Effector memory CD8-positive, alpha-beta T cell (primary cell): ENCODE measurements around the gene C6.
"Not testable (repeated sequence)": the region's sequence is repeated elsewhere in the genome, so short reads cannot be mapped to it uniquely, and the experiment has no call there.

ENCODE experiments used
- ATAC-seq: fragments of 150-1000 bp; cut with Tn5 transposase; replicated peaks from 2 replicates; pipeline ENCODE4 v1.10.0; 2021; ENCODE audit warnings: mild to moderate bottlenecking, moderate library complexity
- DNase-seq, 3 experiments: peaks; one replicate each; pipeline ENCODE4 v3.0.0; 2021
- H3K27ac Mint-ChIP-seq, 2 donors: one replicate each; pipeline ENCODE4 v1.8.0; 2022; ENCODE audit warnings: mild to moderate bottlenecking in 2 of 2, mixed read lengths in 2 of 2, moderate library complexity in 2 of 2
- H3K27me3 Mint-ChIP-seq, 2 donors: one replicate each; pipeline ENCODE4 v1.8.0; 2022; ENCODE audit warnings: mixed read lengths in 2 of 2
- H3K36me3 Mint-ChIP-seq: one replicate; pipeline ENCODE4 v1.8.0; 2022; ENCODE audit warnings: mild to moderate bottlenecking, moderate library complexity, mixed read lengths; ENCODE audit not compliant: insufficient read depth
- H3K4me1 Mint-ChIP-seq, 2 donors: one replicate each; pipeline ENCODE4 v1.8.0; 2022; ENCODE audit warnings: low read depth in 2 of 2, mixed read lengths in 2 of 2
- H3K4me3 Mint-ChIP-seq, 2 donors: one replicate each; pipeline ENCODE4 v1.8.0; 2022; ENCODE audit warnings: mild to moderate bottlenecking in 2 of 2, mixed read lengths in 2 of 2, moderate library complexity in 2 of 2
- H3K9me3 Mint-ChIP-seq, 2 donors: one replicate each; pipeline ENCODE4 v1.8.0; 2022; ENCODE audit warnings: mixed read lengths in 2 of 2
- total RNA-seq, 9 experiments: gene quantifications; one replicate each; lab custom pipeline; 2026; lab: John Stamatoyannopoulos, UW

C6 gene
- total RNA-seq = 0 to 0.06 (median 0) reads per million in 9 experiments

DNA sequence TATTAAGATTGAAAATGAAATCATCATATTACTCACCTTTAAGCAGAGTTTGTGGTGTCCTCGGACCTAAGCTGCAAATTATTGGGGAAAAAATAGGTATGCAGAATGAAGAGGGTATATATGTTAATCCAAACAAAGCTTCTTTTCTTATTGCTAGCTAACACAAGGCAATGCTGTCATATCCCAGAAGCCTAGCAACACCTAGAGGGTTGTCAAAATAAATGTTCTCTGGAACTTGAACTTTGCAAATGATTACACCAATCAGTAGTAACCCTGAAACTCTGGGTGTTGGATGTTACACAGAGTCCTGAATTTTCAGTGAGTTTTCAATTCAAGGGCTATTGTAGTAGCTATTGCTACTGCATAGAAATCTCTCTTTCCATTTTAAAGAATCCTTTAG, at the start of gene C6:
Gene C6 (minus strand): TSS at position 193 of the 400 bp plus-strand sequence. CDS start 10,302 bp downstream, outside the sequence.
- DNase-seq = no peak
- Mint-ChIP-seq H3K4me1 (no peaks in the 10 kb centered on the region), H3K4me3 (no peak within 1 kb of the TSS), H3K27me3 (no peaks in the 10 kb centered on the region), H3K27ac (no peak within 1 kb of the TSS), H3K9me3 (peaks cover 0 to 11% of the 10 kb centered on the region in 2 donors), H3K36me3 (no peaks in the 10 kb centered on the region)
- ATAC-seq = no peak

- Mint-ChIP-seq H3K36me3 (no peaks in the 10 kb centered on the region), H3K4me3 (no peak overlapping the region), H3K27ac (no peak overlapping the region), H3K9me3 (peaks cover 3 to 6% of the 10 kb centered on the region in 2 donors), H3K27me3 (no peaks in the 10 kb centered on the region), H3K4me1 (no peaks in the 10 kb centered on the region)
- ATAC-seq (no peak), DNase-seq (no peak)
Measured at GRCh38 chr5:41256400-41256799, 43.1 kb upstream of the C6 start.

GRCh38 chr5:41253109-41253508, 39.8 kb upstream of the C6 start:
- no peak overlapping the region for H3K4me3 Mint-ChIP-seq
- ATAC-seq = no peak
- no peak for DNase-seq
- peaks cover 0 to 6% of the 10 kb centered on the region in 2 donors for H3K9me3 Mint-ChIP-seq
- no peaks in the 10 kb centered on the region for H3K4me1 Mint-ChIP-seq
- no peaks in the 10 kb centered on the region for H3K36me3 Mint-ChIP-seq
- H3K27ac Mint-ChIP-seq = no peak overlapping the region
- no peaks in the 10 kb centered on the region for H3K27me3 Mint-ChIP-seq

- Mint-ChIP-seq H3K27ac (no peak overlapping the region), H3K9me3 (peaks cover 0 to 6% of the 10 kb centered on the region in 2 donors), H3K4me1 (no peaks in the 10 kb centered on the region), H3K27me3 (no peaks in the 10 kb centered on the region), H3K4me3 (no peak overlapping the region), H3K36me3 (no peaks in the 10 kb centered on the region)
- DNase-seq = no peak
- ATAC-seq = no peak
Measured at GRCh38 chr5:41252036-41252435, 38.7 kb upstream of the C6 start.

GRCh38 chr5:41250351-41250987, 37.1 kb upstream of the C6 start:
- H3K27me3 Mint-ChIP-seq = no peaks in the 10 kb centered on the region
- no peaks in the 10 kb centered on the region for H3K36me3 Mint-ChIP-seq
- H3K4me3 Mint-ChIP-seq = no peak overlapping the region
- peaks cover 0 to 6% of the 10 kb centered on the region in 2 donors for H3K9me3 Mint-ChIP-seq
- no peak overlapping the region for H3K27ac Mint-ChIP-seq
- no peak for DNase-seq
- no peaks in the 10 kb centered on the region for H3K4me1 Mint-ChIP-seq
- ATAC-seq = no peak

DNA sequence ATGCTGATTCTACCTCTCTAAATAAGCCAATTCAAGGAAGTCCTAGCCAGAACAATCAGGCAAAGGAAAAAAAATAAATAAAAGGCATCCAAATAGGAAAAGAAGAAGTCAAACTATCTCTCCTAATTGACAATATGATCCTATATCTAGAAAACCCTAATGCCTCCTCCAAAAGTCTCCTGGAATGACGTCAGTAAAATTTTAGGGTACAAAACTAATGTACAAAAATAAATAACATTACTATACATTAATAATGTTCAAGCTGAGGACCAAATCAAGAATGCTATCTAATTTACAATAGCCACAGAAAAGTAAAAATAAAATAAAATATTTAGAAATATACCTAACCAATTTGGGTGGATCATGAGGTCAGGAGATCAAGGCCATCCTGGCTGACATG, 33.8 kb upstream of the C6 start:
- no peaks in the 10 kb centered on the region for H3K36me3 Mint-ChIP-seq
- no peak for ATAC-seq

DNA sequence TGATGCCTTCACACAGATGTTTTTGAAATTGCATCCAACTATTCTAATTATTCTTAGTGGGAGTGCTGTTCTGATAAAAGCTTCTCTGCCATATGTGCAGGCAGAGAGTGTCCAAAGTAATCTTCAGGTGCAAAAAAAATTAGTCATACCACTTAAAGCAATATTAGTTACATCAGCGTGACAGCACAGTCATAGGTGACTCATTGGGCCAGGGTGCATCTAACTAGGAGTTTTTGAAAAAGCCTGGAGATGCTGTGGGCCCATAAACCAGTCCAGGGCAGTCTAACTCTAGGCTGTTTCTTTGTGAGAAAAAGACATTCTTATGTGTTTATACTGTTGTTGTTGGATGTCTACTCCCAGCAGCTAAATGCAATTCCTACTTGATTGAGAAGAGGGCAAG, 33.0 kb upstream of the C6 start:
- DNase-seq (no peak), ATAC-seq (no peak)
- Mint-ChIP-seq H3K36me3 (no peaks in the 10 kb centered on the region), H3K27me3 (no peaks in the 10 kb centered on the region), H3K4me3 (no peak overlapping the region), H3K4me1 (no peaks in the 10 kb centered on the region), H3K27ac (no peak overlapping the region), H3K9me3 (peaks cover 0 to 1% of the 10 kb centered on the region in 2 donors)

More for the DNA sequence above, 33.8 kb upstream of the C6 start:
- DNase-seq = no peak
- Mint-ChIP-seq H3K9me3 (peaks cover 0 to 1% of the 10 kb centered on the region in 2 donors), H3K4me1 (no peaks in the 10 kb centered on the region), H3K27ac (no peak overlapping the region), H3K4me3 (no peak overlapping the region), H3K27me3 (no peaks in the 10 kb centered on the region)

- peaks cover 0 to 1% of the 10 kb centered on the region in 2 donors for H3K9me3 Mint-ChIP-seq
- no peaks in the 10 kb centered on the region for H3K27me3 Mint-ChIP-seq
- no peak overlapping the region for H3K4me3 Mint-ChIP-seq
- no peak overlapping the region for H3K27ac Mint-ChIP-seq
- no peaks in the 10 kb centered on the region for H3K4me1 Mint-ChIP-seq
- ATAC-seq (no peak), DNase-seq (no peak)
- H3K36me3 Mint-ChIP-seq = no peaks in the 10 kb centered on the region
Measured at GRCh38 chr5:41243558-41243957, 30.2 kb upstream of the C6 start.

- Mint-ChIP-seq H3K4me1 (no peaks in the 10 kb centered on the region), H3K27ac (no peak overlapping the region), H3K27me3 (no peaks in the 10 kb centered on the region), H3K4me3 (no peak overlapping the region), H3K9me3 (peaks cover 0 to 1% of the 10 kb centered on the region in 2 donors), H3K36me3 (no peaks in the 10 kb centered on the region)
- ATAC-seq (no peak), DNase-seq (no peak)
Measured at GRCh38 chr5:41240985-41241384, 27.7 kb upstream of the C6 start.

- no peak overlapping the region for H3K4me3 Mint-ChIP-seq
Measured at GRCh38 chr5:41240390-41240789, 27.1 kb upstream of the C6 start.

DNA sequence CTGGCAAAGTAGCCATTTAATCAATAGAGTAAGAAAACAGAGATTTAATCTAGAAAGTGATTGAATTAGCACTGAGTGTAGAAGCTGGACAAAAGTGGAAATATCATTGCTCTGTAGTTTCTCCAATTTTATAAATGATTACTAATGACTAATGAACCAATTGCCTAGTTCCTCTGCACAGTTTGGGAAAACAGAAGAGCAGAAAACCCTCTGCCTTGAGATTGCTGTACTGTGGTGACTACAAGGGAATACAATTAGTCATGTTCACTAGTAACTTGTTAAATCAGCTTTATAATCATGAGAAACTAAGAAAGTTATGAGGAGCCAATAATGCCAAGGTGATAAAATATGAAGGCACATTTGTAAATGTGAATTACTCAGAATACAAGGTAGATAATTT, 21.1 kb upstream of the C6 start:
- peaks cover 3 to 10% of the 10 kb centered on the region in 2 donors for H3K9me3 Mint-ChIP-seq
- H3K27ac Mint-ChIP-seq = no peak overlapping the region
- no peaks in the 10 kb centered on the region for H3K27me3 Mint-ChIP-seq
- no peak for ATAC-seq
- no peaks in the 10 kb centered on the region for H3K36me3 Mint-ChIP-seq
- H3K4me1 Mint-ChIP-seq = no peaks in the 10 kb centered on the region
- no peak for DNase-seq
- H3K4me3 Mint-ChIP-seq = no peak overlapping the region

More at GRCh38 chr5:41240390-41240789, 27.1 kb upstream of the C6 start:
- Mint-ChIP-seq H3K27ac (no peak overlapping the region), H3K27me3 (no peaks in the 10 kb centered on the region), H3K36me3 (no peaks in the 10 kb centered on the region), H3K9me3 (peaks cover 0 to 1% of the 10 kb centered on the region in 2 donors), H3K4me1 (no peaks in the 10 kb centered on the region)
- DNase-seq (no peak), ATAC-seq (no peak)

- no peak overlapping the region for H3K4me3 Mint-ChIP-seq
- H3K9me3 Mint-ChIP-seq = peaks cover 8 to 18% of the 10 kb centered on the region in 2 donors
- DNase-seq = no peak
- no peaks in the 10 kb centered on the region for H3K4me1 Mint-ChIP-seq
- no peak overlapping the region for H3K27ac Mint-ChIP-seq
- H3K36me3 Mint-ChIP-seq = no peaks in the 10 kb centered on the region
- H3K27me3 Mint-ChIP-seq = no peaks in the 10 kb centered on the region
- no peak for ATAC-seq
Measured at GRCh38 chr5:41232797-41233196, 19.5 kb upstream of the C6 start.

GRCh38 chr5:41230276-41230675, 16.9 kb upstream of the C6 start:
- peaks cover 11 to 18% of the 10 kb centered on the region in 2 donors for H3K9me3 Mint-ChIP-seq
- not testable (repeated sequence) for H3K36me3 Mint-ChIP-seq, ATAC-seq, H3K27me3 Mint-ChIP-seq, H3K27ac Mint-ChIP-seq, DNase-seq, H3K4me1 Mint-ChIP-seq, H3K4me3 Mint-ChIP-seq

DNA sequence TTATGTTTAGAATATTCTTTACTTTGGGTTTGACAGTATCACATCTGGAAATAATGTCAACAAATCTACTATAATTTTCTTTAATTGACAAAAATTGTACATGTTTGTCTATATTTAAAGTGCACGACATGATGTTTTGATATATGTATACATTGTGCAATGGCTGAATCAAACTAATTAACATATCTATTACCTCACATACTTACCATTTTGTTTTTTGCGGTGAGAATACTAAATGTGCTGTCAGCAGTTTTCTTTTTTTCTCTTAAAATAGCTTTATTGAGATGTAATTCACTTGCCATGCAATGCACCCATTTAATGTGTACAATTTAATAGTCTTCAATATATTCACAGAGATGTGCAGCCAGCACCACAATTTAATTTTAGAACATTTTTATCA, 10.6 kb upstream of the C6 start:
- Mint-ChIP-seq H3K4me1 (no peaks in the 10 kb centered on the region), H3K4me3 (no peak overlapping the region)

More for the DNA sequence above, 10.6 kb upstream of the C6 start:
- Mint-ChIP-seq H3K27me3 (no peaks in the 10 kb centered on the region), H3K36me3 (no peaks in the 10 kb centered on the region), H3K9me3 (peaks cover 4 to 6% of the 10 kb centered on the region in 2 donors), H3K27ac (no peak overlapping the region)
- no peak for DNase-seq
- no peak for ATAC-seq
